GM12892 (cell line): ENCODE measurements around the gene NKD1.

Experiments
- POLR2A ChIP-seq: IDR thresholded peaks from 2 replicates; pipeline ENCODE4 v1.6.1; 2011; ENCODE audit warnings: low read depth, low read length, control low read depth
- POLR2AphosphoS5 ChIP-seq: IDR thresholded peaks from 2 replicates; pipeline ENCODE4 v1.6.1; 2011; ENCODE audit warnings: low read depth, low read length, control low read depth

DNA sequence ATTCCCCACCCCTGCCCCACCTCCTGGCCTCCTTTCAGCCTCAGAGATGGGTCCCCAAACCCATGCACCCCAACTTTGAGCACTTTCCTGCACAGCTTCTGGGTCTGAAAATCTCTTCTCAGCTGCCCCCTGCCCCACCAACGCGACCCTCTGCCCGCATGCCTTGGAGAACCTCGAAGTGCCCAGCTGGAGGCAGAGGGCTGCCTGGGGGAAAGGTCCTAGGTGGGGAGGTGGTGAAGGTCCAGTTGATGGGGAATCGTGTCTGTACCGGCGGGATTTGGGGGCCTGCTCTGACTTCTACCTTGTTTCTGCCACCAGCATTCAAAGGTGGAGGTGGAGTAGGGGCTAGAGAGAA, 1.3 kb downstream of the NKD1 start:
- TF ChIP-seq POLR2A, result no peak
- no peak for TF ChIP-seq POLR2AphosphoS5
